Bronchial epithelial cell (primary cell): ENCODE results near the gene CMTM1. TPM values are rescaled to one million over a fixed set of nuclear protein-coding genes. Genes with fewer than 3 reads are reported as not detected.
"Not testable (repeated sequence)": the region's sequence is repeated elsewhere in the genome, so short reads cannot be mapped to it uniquely, and the experiment has no call there.

ENCODE experiments used
- DNase-seq: peaks from one replicate; pipeline ENCODE4 v3.0.0-alpha.2; 2010; ENCODE audit warnings: low read depth
- FAIRE-seq: peaks from 2 replicates; lab custom pipeline; 2011; peaks lifted over from hg19 to GRCh38; lab: Jason Lieb, UNC
- H3K27me3 ChIP-seq: 2 replicates; pipeline ENCODE4 v1.5.1; 2011; ENCODE audit warnings: low read length; ENCODE audit not compliant: control insufficient read depth, insufficient read depth
- H3K36me3 ChIP-seq: 2 replicates; pipeline ENCODE4 v1.5.1; 2011; ENCODE audit warnings: low read length; ENCODE audit not compliant: control insufficient read depth, insufficient read depth
- H3K4me3 ChIP-seq: 2 replicates; pipeline ENCODE4 v1.5.1; 2011; ENCODE audit warnings: mild to moderate bottlenecking, low read depth, low read length, control low read depth
- total RNA-seq: library from RNA; depleted of rRNA; stranded (reverse); fragments of >200 nt; gene quantifications from 2 replicates; pipeline ENCODE4 v1.2.1, GENCODE V29; 2014
- TF ChIP-seq, protein P1 (sequence below): IDR thresholded peaks from 2 replicates; pipeline ENCODE4 v1.5.1; 2011; ENCODE audit warnings: mild to moderate bottlenecking, moderate library complexity, low read length, control low read depth, inconsistent platforms; ENCODE audit not compliant: insufficient read depth, severe bottlenecking

CMTM1 gene
- total RNA-seq, 1 donor from 2014 or later = 0.26 TPM

DNA sequence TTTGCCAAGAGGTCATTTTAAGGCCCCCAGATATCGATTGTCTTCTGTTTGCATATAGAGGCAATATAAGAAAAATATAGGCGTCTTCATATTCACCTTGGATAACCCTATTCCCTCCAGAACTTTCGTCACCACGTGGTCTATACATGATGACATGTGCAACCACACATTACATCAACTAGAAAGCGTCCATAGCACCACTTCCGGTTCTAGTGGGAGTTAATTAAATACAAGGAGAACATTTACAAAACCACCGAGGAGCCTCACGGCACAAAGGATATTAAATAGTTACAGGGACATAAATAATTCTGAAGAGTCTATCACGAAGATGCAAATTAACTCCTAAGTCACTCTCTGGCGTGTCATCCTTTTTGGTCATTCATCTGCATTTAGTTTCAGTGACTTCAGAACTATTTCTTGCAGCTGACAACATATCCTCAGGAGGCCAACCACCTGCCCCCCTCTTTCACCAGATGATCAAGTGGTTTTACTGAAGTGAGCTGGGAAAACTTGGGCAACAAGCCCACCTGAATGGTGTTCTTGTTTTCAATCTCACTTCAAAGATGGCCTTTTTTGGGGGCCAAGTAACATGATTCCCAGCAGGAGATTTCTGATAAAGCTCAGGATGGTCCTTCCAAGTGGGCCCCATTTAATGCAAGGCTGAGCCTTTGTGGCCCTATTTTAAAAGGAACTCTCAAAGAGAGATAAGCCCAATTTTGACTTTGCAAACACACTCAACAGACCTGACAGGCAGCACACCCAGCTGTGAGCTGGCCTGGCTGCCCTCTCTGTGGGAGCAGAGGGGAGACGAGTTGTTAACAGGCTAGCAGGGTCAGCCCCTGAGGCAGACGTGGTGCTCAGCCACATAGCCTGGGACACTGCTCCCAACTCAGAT, 53.5 kb downstream of the CMTM1 start:
- H3K27me3 ChIP-seq = no peaks in the 10 kb centered on the region
- FAIRE-seq = no peak
- peaks cover 9% of the 10 kb centered on the region for H3K36me3 ChIP-seq
- TF ChIP-seq, protein P1, sequence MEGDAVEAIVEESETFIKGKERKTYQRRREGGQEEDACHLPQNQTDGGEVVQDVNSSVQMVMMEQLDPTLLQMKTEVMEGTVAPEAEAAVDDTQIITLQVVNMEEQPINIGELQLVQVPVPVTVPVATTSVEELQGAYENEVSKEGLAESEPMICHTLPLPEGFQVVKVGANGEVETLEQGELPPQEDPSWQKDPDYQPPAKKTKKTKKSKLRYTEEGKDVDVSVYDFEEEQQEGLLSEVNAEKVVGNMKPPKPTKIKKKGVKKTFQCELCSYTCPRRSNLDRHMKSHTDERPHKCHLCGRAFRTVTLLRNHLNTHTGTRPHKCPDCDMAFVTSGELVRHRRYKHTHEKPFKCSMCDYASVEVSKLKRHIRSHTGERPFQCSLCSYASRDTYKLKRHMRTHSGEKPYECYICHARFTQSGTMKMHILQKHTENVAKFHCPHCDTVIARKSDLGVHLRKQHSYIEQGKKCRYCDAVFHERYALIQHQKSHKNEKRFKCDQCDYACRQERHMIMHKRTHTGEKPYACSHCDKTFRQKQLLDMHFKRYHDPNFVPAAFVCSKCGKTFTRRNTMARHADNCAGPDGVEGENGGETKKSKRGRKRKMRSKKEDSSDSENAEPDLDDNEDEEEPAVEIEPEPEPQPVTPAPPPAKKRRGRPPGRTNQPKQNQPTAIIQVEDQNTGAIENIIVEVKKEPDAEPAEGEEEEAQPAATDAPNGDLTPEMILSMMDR = no peak
- H3K4me3 ChIP-seq = no peak overlapping the region
- peak; percentile 41 for DNase-seq

DNA sequence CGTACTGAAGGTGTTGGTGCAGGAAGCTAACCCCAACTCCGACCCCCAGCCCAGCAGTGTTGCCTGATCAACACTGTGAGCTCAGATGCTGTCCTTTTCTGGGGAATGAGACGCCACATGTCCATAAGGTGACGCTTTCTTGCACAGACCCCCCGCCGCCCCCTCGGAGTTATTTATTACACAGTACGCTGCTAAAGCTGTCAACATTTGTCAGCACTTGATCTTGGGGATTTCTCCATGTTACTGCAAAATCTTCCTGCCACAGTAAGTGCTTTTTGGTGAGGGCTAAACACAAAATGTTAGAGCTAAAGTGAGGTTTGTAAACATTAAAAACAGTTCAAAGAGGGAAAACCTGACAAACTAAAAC, 54.2 kb downstream of the CMTM1 start:
- no peaks in the 10 kb centered on the region for H3K27me3 ChIP-seq
- H3K4me3 ChIP-seq = no peak overlapping the region
- H3K36me3 ChIP-seq = peaks cover 9% of the 10 kb centered on the region
- TF ChIP-seq, protein P1 = no peak
- FAIRE-seq = no peak
- DNase-seq = no peak

DNA sequence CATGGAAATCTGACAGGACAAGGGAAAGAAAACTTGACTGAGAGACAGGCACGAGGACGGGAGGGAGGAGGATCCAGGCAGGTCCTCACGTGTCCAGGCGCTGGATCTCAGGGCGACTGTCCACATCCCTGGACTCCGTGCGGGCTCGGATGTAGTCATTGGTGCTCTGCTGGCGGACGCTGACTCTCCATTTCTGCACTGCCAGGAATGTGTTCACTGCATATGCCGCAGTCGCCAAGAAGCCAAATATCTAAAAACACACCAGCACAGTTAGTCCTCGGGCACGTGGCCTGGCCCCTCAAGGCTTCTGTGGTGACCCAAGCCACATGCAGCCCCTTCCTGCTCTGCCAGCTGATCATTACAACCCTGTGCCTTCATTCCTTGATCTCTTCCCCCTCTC, 55.7 kb downstream of the CMTM1 start:
- FAIRE-seq (no peak), DNase-seq (no peak)
- TF ChIP-seq, protein P1 = no peak
- Histone ChIP-seq H3K36me3 (peaks cover 6% of the 10 kb centered on the region), H3K4me3 (no peak overlapping the region), H3K27me3 (no peaks in the 10 kb centered on the region)

DNA sequence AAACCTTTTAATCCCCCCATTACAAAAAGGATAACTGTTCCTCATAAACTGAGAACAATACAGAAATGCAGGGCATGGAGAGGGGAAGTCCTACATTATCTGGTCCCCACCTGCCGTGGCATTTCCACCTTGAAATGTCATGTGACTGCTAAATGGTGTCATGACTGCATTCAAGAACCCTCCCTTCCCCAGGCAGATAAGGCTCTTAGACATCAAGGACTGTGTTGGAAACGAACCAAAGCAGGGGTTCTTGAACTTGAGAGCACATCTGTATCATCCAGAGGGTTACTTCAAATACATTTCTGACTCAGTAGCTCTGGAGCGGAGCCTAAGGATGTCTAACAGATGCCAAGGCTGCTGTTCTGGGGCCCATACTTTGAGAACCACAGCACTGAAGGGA, 56.6 kb downstream of the CMTM1 start:
- TF ChIP-seq, protein P1 = no peak

DNA sequence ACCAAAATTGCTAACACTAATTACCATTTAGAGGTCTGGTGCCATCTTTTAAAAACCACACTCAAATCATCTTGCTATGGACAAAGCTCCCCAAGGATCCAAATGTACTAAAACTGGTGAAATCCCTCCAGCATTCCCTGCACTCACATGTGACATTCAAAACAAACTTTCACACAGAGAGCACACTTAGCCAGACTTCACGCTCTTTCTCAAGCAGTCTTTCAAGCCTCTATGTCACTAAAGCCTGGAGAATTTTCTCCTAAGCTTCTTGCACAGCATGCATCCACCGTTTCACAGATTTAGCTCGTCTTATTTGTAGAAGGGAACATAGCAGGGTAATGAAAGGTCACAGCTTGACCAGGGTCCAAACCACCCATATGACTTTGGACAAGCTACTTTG, 57.5 kb downstream of the CMTM1 start:
- TF ChIP-seq, protein P1 = no peak
- no peak for DNase-seq
- Histone ChIP-seq H3K4me3 (no peak overlapping the region), H3K36me3 (peaks cover 6% of the 10 kb centered on the region), H3K27me3 (no peaks in the 10 kb centered on the region)
- FAIRE-seq = no peak

More for the DNA sequence above, 56.6 kb downstream of the CMTM1 start:
- peaks cover 6% of the 10 kb centered on the region for H3K36me3 ChIP-seq
- FAIRE-seq (no peak), DNase-seq (no peak)
- H3K27me3 ChIP-seq = no peaks in the 10 kb centered on the region
- H3K4me3 ChIP-seq = no peak overlapping the region

DNA sequence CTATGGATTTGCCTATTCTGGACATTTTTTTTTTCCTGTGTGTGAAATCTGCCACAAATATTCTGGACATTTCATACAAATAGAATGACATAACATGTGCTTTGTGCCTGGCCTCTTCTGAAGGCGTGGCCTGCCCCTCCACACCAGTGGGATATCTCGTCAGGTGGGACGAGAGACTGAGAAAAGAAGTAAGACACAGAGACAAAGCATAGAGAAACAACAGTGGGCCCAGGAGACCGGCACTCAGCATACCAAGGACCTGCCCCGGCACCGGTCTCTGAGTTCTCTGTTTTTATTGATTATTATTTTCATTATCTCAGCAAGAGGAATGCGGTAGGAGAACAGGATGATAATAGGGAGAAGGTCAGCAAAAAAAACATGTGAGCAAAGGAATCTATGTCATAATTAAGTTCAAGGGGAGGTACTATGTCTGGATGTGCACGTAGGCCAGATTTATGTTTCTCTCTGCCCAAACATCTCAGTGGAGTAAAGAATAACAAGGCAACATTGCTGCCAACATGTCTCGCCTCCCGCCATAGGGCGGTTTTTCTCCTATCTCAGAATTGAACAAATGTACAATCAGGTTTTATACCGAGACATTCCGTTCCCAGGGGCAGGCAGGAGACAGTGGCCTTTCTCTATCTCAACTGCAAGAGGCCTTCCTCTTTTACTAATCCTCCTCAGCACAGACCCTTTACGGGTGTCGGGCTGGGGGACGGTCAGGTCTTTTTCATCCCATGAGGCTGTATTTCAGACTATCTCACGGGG, 61.6 kb downstream of the CMTM1 start:
- FAIRE-seq, DNase-seq, H3K36me3 ChIP-seq, H3K4me3 ChIP-seq, H3K27me3 ChIP-seq: not testable (repeated sequence)
